Subcutaneous abdominal adipose tissue (tissue), 5 donors: ENCODE measurements around the gene TBC1D13.
"Not testable (repeated sequence)": the region's sequence is repeated elsewhere in the genome, so short reads cannot be mapped to it uniquely, and the experiment has no call there.

Experiments used
- H3K27ac ChIP-seq: one replicate; pipeline ENCODE4 v1.7.0; 2013; ENCODE audit warnings: low read depth, mild to moderate bottlenecking, inconsistent platforms, low read length, moderate library complexity
- H3K27me3 ChIP-seq, 5 donors: one replicate each; pipeline ENCODE4 v1.7.0; 2013; ENCODE audit warnings: low read length in 5 of 5, inconsistent platforms in 1 of 5; ENCODE audit not compliant: control insufficient read depth in 5 of 5, insufficient read depth in 4 of 5
- H3K36me3 ChIP-seq, 5 donors: one replicate each; pipeline ENCODE4 v1.7.0; 2013; ENCODE audit warnings: low read length in 5 of 5; ENCODE audit not compliant: control insufficient read depth in 5 of 5, insufficient read depth in 5 of 5
- H3K4me1 ChIP-seq, 5 donors: one replicate each; pipeline ENCODE4 v1.7.0; 2013; ENCODE audit warnings: low read length in 5 of 5, mild to moderate bottlenecking in 3 of 5, moderate library complexity in 1 of 5; ENCODE audit not compliant: control insufficient read depth in 5 of 5, insufficient read depth in 5 of 5
- H3K4me3 ChIP-seq, 5 donors: one replicate each; pipeline ENCODE4 v1.7.0; 2013; ENCODE audit warnings: low read length in 5 of 5, low read depth in 1 of 5
- H3K9ac ChIP-seq, 5 donors: one replicate each; pipeline ENCODE4 v1.7.0; 2013; ENCODE audit warnings: low read length in 5 of 5, mild to moderate bottlenecking in 4 of 5, moderate library complexity in 3 of 5
- H3K9me3 ChIP-seq, 5 donors: one replicate each; pipeline ENCODE4 v1.7.0; 2013; ENCODE audit warnings: low read length in 5 of 5; ENCODE audit not compliant: control insufficient read depth in 5 of 5
- donor health status: healthy.
- donor health status: healthy.
- donor health status: healthy.
- donor health status: healthy.
- donor health status: healthy.

Gene TBC1D13

GRCh38 chr9:128765499-128765898 is 21.6 kb upstream of the TBC1D13 start:
- no peak overlapping the region for H3K9ac ChIP-seq

GRCh38 chr9:128768606-128769005 is 18.4 kb upstream of the TBC1D13 start:
- H3K27ac ChIP-seq, result no peak overlapping the region
- H3K36me3 ChIP-seq, result peaks cover 0 to 20% (median 7%) of the 10 kb centered on the region in 5 donors
- peaks cover 4 to 28% (median 23%) of the 10 kb centered on the region in 5 donors for H3K4me1 ChIP-seq
- peak overlapping the region in 1 of 5 donors; percentile 31 for H3K9ac ChIP-seq
- H3K4me3 ChIP-seq, result no peak overlapping the region
- H3K27me3 ChIP-seq, result no peaks in the 10 kb centered on the region
- no peaks in the 10 kb centered on the region for H3K9me3 ChIP-seq

More at GRCh38 chr9:128765499-128765898, 21.6 kb upstream of the TBC1D13 start:
- Histone ChIP-seq H3K27me3 (no peaks in the 10 kb centered on the region), H3K4me1 (peaks cover 0 to 12% (median 8%) of the 10 kb centered on the region in 5 donors), H3K4me3 (no peak overlapping the region), H3K27ac (no peak overlapping the region), H3K9me3 (no peaks in the 10 kb centered on the region), H3K36me3 (peaks cover 0 to 25% (median 7%) of the 10 kb centered on the region in 5 donors)

DNA sequence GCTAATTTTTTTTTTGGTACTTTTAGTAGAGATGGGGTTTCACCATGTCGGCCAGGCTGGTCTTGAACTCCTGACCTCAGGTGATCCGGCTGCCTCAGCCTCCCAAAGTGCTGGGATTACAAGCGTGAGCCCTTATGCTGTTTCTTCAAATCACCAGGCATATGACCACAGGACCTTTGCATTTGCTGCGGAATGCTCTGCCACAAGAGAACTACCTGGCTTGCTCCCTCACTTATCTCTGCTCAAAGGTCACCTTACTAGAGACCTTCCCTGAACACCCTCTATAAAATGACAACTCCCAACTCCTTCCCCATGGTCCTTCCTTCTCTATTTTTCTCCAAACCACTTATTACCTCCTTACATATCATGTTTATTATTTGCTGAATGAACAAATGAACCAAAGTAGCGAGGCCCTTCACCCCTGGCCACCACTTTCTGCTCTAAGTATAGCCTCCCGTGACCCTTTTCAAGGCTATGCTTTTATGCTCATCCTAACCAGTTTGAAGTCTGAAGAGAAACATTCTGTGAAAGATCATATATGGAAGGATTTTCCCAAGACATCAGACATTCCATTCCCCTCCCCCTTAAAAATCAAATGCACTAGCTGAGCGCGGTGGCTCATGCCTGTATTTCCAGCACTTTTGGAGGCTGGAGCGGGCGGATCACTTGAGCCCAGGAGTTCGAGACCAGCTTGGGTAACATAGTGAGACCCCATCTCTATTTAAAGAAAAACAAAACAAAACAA is 16.6 kb upstream of the TBC1D13 start:
- Histone ChIP-seq H3K4me3 (peak overlapping the region; percentile 89 to 96 (median 96)), H3K36me3 (peaks cover 0 to 11% (median 5%) of the 10 kb centered on the region in 5 donors), H3K9me3 (no peaks in the 10 kb centered on the region), H3K9ac (peak overlapping the region; percentile 84 to 91 (median 90)), H3K4me1 (peaks cover 4 to 26% (median 23%) of the 10 kb centered on the region in 5 donors), H3K27ac (peak overlapping the region; percentile 90), H3K27me3 (no peaks in the 10 kb centered on the region)

GRCh38 chr9:128771094-128771721 is 15.8 kb upstream of the TBC1D13 start:
- peak overlapping the region; percentile 89 to 96 (median 96) for H3K4me3 ChIP-seq
- H3K27ac ChIP-seq, result peak overlapping the region; percentile 90
- peaks cover 0 to 10% (median 5%) of the 10 kb centered on the region in 5 donors for H3K36me3 ChIP-seq
- peak overlapping the region; percentile 84 to 91 (median 90) for H3K9ac ChIP-seq
- H3K4me1 ChIP-seq, result peaks cover 4 to 26% (median 23%) of the 10 kb centered on the region in 5 donors
- H3K9me3 ChIP-seq, result peaks cover 0 to 3% (median 0%) of the 10 kb centered on the region in 5 donors
- H3K27me3 ChIP-seq, result no peaks in the 10 kb centered on the region

GRCh38 chr9:128771745-128772519 is 15.1 kb upstream of the TBC1D13 start, which contains the start of gene ZER1:
Gene ZER1, minus strand, starts transcription at chr9:128771927. Its CDS starts 16,362 bp downstream, at chr9:128755565.
- Histone ChIP-seq H3K4me3 (peak within 1 kb of the TSS; percentile 89 to 96 (median 96)), H3K36me3 (peaks cover 0 to 10% (median 5%) of the 10 kb centered on the region in 5 donors), H3K27me3 (no peaks in the 10 kb centered on the region), H3K9ac (peak within 1 kb of the TSS; percentile 84 to 91 (median 90)), H3K27ac (peak within 1 kb of the TSS; percentile 90), H3K4me1 (peaks cover 4 to 26% (median 23%) of the 10 kb centered on the region in 5 donors), H3K9me3 (peaks cover 0 to 4% (median 0%) of the 10 kb centered on the region in 5 donors)

DNA sequence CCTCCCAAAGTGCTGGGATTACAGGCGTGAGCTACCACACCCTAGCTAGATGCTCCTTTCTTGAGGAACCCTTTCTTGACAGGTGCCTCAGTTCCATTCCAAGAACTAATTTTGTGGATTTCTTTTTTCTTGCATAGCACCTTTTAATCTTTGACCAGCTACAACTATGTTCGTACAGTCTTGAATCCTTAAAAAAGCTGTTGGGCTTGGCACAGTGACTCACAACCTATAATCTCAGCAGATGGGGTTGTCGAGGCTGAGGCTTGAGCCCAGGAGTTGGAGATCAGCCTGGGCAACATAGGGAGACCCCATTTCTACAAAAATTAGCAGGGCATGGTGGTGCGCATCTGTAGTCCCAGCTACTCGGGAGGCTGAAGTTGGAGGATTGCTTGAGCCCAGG is 14.0 kb upstream of the TBC1D13 start:
- H3K27me3 ChIP-seq, result no peaks in the 10 kb centered on the region
- H3K9me3 ChIP-seq, result peaks cover 0 to 4% (median 0%) of the 10 kb centered on the region in 5 donors
- peaks cover 0 to 3% (median 0%) of the 10 kb centered on the region in 5 donors for H3K36me3 ChIP-seq
- no peak overlapping the region for H3K9ac ChIP-seq
- H3K4me1 ChIP-seq, result peaks cover 4 to 26% (median 23%) of the 10 kb centered on the region in 5 donors
- H3K27ac ChIP-seq, result no peak overlapping the region
- H3K4me3 ChIP-seq, result no peak overlapping the region

DNA sequence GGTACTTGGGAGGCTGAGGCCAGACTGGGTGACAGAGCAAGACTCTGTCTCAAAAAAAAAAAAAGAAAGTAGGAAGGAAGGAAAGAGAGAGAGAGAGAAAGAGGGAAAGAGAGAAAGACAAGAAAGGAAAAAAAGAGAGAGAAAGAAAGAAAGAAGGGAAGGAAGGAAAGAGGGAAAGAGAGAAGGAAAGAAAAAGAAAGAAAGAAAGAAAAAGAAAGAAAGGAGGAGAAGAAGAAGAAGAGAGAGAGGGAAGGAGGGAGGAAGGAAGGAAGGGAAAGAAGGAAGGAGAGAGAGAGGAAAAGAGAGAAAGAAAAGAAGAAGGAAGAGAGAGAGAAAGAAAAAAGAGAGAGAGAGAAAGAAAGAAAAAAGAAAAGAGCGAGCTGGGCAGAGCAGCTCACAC is 12.2 kb upstream of the TBC1D13 start:
- no peak overlapping the region for H3K27ac ChIP-seq
- no peaks in the 10 kb centered on the region for H3K36me3 ChIP-seq
- H3K9me3 ChIP-seq, result peaks cover 0 to 4% (median 0%) of the 10 kb centered on the region in 5 donors
- no peak overlapping the region for H3K9ac ChIP-seq
- peaks cover 4 to 24% (median 22%) of the 10 kb centered on the region in 5 donors for H3K4me1 ChIP-seq
- no peak overlapping the region for H3K4me3 ChIP-seq
- H3K27me3 ChIP-seq, result no peaks in the 10 kb centered on the region

GRCh38 chr9:128780093-128780492 is 7.0 kb upstream of the TBC1D13 start:
- not testable (repeated sequence) for H3K9me3 ChIP-seq, H3K4me3 ChIP-seq, H3K27ac ChIP-seq, H3K9ac ChIP-seq, H3K4me1 ChIP-seq, H3K36me3 ChIP-seq, H3K27me3 ChIP-seq

DNA sequence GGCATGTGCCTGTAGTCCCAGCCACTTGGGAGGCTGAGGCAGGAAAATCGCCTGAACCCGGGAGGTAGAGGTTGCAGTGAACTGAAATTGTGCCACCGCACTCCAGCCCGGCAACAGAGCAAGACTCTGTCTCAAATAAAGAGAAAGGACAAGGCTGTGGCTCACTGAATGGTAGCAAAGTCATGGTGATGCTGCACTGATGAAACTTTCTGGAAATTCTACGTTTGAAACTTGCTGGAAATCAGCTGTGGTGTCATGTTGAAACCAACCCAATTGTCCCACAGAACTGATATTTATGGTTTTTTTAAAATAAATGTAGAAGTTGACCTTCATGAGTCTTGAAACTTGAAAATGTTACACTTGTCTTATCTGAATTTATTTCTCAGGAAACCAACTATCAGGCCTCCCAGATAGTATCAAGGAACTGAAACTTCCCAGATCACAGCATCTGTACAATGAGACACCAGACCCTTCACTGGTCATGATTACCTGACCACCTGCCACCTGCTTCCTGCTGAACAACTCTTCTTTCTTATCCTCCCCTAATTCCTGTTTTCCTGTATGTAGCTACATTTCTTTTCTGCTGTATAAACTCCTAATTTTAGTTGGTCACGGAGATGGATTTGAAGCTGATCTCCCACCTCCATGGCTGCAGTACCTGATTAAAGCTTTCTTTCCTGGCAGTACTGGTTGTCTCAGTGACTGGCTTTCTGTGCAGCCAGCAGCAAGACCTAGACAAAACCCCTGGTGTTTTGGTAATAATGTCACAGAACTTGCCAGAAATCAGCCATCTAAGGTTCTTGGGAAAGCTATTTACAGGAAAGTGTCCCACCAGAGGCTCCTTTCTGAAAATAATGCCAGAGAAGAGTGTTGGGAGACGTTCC is 5.6 kb upstream of the TBC1D13 start:
- Histone ChIP-seq H3K27me3 (no peaks in the 10 kb centered on the region), H3K36me3 (no peaks in the 10 kb centered on the region), H3K9me3 (peaks cover 0 to 6% (median 0%) of the 10 kb centered on the region in 5 donors), H3K9ac (no peak overlapping the region), H3K27ac (no peak overlapping the region), H3K4me3 (no peak overlapping the region), H3K4me1 (peaks cover 0 to 3% (median under 1%) of the 10 kb centered on the region in 5 donors)
